HG02588 (cell line): ENCODE data around the gene WDFY4.

ENCODE experiments used
- ATAC-seq: cut with Tn5 transposase; IDR thresholded peaks from one replicate; pipeline ENCODE4 v1.9.1; 2021; ENCODE audit warnings: mild to moderate bottlenecking, moderate library complexity; ENCODE audit not compliant: unreplicated experiment

The WDFY4 gene

GRCh38 chr10:48740015-48740707, 55.5 kb downstream of the WDFY4 start:
- ATAC-seq, result no peak

GRCh38 chr10:48740988-48741387, 56.3 kb downstream of the WDFY4 start:
- no peak for ATAC-seq

GRCh38 chr10:48742891-48743860, 58.5 kb downstream of the WDFY4 start:
- no peak for ATAC-seq

- no peak for ATAC-seq
These were observed 59.9 kb downstream of the WDFY4 start for GRCh38 chr10:48744587-48744986.

GRCh38 chr10:48745662-48746245, 61.1 kb downstream of the WDFY4 start:
- ATAC-seq, result no peak

GRCh38 chr10:48748573-48748972, 63.9 kb downstream of the WDFY4 start:
- ATAC-seq, result no peak

GRCh38 chr10:48749254-48749787, 64.6 kb downstream of the WDFY4 start:
- ATAC-seq, result no peak

GRCh38 chr10:48750019-48750418, 65.3 kb downstream of the WDFY4 start:
- ATAC-seq, result no peak

GRCh38 chr10:48750991-48751390, 66.3 kb downstream of the WDFY4 start:
- ATAC-seq, result no peak

- ATAC-seq, result no peak
These were observed 67.1 kb downstream of the WDFY4 start for GRCh38 chr10:48751730-48752129.

GRCh38 chr10:48758411-48758810, 73.7 kb downstream of the WDFY4 start:
- no peak for ATAC-seq

GRCh38 chr10:48759113-48759901, 74.6 kb downstream of the WDFY4 start:
- peak; percentile 82 for ATAC-seq

GRCh38 chr10:48760983-48761382, 76.3 kb downstream of the WDFY4 start:
- no peak for ATAC-seq

GRCh38 chr10:48762064-48763042, 77.7 kb downstream of the WDFY4 start:
- ATAC-seq, result no peak

GRCh38 chr10:48763403-48763965, 78.8 kb downstream of the WDFY4 start:
- no peak for ATAC-seq

GRCh38 chr10:48764486-48764885, 79.8 kb downstream of the WDFY4 start:
- no peak for ATAC-seq

GRCh38 chr10:48765039-48765438, 80.4 kb downstream of the WDFY4 start:
- no peak for ATAC-seq

- ATAC-seq, result no peak
These were observed 80.9 kb downstream of the WDFY4 start for GRCh38 chr10:48765527-48765926.
